Ectodermal cell (in vitro differentiated cells): Measurements from ENCODE around the gene STARD8.

Experiments used
- H3K27ac ChIP-seq: 2 replicates; pipeline ENCODE4 v1.7.0; 2013; ENCODE audit warnings: mild to moderate bottlenecking, low read depth, low read length; ENCODE audit not compliant: insufficient read depth, poor library complexity, severe bottlenecking
- H3K27me3 ChIP-seq: 2 replicates; pipeline ENCODE4 v1.7.0; 2013; ENCODE audit warnings: mild to moderate bottlenecking, low read length; ENCODE audit not compliant: insufficient read depth, control insufficient read depth, poor library complexity, severe bottlenecking
- H3K36me3 ChIP-seq: one replicate; pipeline ENCODE4 v1.7.0; 2013; ENCODE audit warnings: low read length; ENCODE audit not compliant: control insufficient read depth, insufficient read depth
- H3K4me1 ChIP-seq: one replicate; pipeline ENCODE4 v1.7.0; 2013; ENCODE audit warnings: low read length; ENCODE audit not compliant: control insufficient read depth, insufficient read depth
- H3K4me3 ChIP-seq: 2 replicates; pipeline ENCODE4 v1.7.0; 2013; ENCODE audit warnings: low read depth, low read length, control low read depth; ENCODE audit not compliant: insufficient read depth
- H3K9me3 ChIP-seq: 2 replicates; pipeline ENCODE4 v1.7.0; 2013; ENCODE audit warnings: mild to moderate bottlenecking, low read length, moderate library complexity; ENCODE audit not compliant: control insufficient read depth
- WGBS, 2 experiments: methylation state at CpG; one replicate each; pipeline ENCODE4 v1.1.7; 2013; ENCODE audit warnings: missing lambda C conversion rate in 2 of 2; 5-methylcytosine and 5-hydroxymethylcytosine counted together

STARD8 gene

GRCh38 chrX:68758671-68759070, 111.2 kb downstream of the STARD8 start:
- 90 to 94% methylated on average over 2 of the region's 2 CpGs for WGBS, 2 experiments
- H3K27ac ChIP-seq: no peak overlapping the region
- H3K4me1 ChIP-seq: no peaks in the 10 kb centered on the region
- H3K27me3 ChIP-seq: no peaks in the 10 kb centered on the region
- no peaks in the 10 kb centered on the region for H3K36me3 ChIP-seq
- no peak overlapping the region for H3K4me3 ChIP-seq
- no peaks in the 10 kb centered on the region for H3K9me3 ChIP-seq

- Histone ChIP-seq H3K4me3 (no peak overlapping the region), H3K9me3 (no peaks in the 10 kb centered on the region), H3K36me3 (no peaks in the 10 kb centered on the region), H3K4me1 (no peaks in the 10 kb centered on the region), H3K27me3 (no peaks in the 10 kb centered on the region), H3K27ac (no peak overlapping the region)
- WGBS, 2 experiments: 90 to 97% methylated on average over 2 of the region's 2 CpGs
Measured at GRCh38 chrX:68761086-68761485, 113.6 kb downstream of the STARD8 start.

- no peaks in the 10 kb centered on the region for H3K9me3 ChIP-seq
- H3K27ac ChIP-seq: no peak overlapping the region
- no peaks in the 10 kb centered on the region for H3K4me1 ChIP-seq
- H3K36me3 ChIP-seq: no peaks in the 10 kb centered on the region
- no peak overlapping the region for H3K4me3 ChIP-seq
- H3K27me3 ChIP-seq: no peaks in the 10 kb centered on the region
Measured at GRCh38 chrX:68762766-68763165, 115.3 kb downstream of the STARD8 start.

GRCh38 chrX:68763481-68763880, 116.0 kb downstream of the STARD8 start:
- Histone ChIP-seq H3K4me1 (no peaks in the 10 kb centered on the region), H3K9me3 (no peaks in the 10 kb centered on the region), H3K27ac (no peak overlapping the region), H3K36me3 (no peaks in the 10 kb centered on the region), H3K4me3 (no peak overlapping the region), H3K27me3 (no peaks in the 10 kb centered on the region)
- WGBS, 2 experiments: 72 to 75% methylated on average over 4 of the region's 4 CpGs
